IPS-NIHi7 (cell line): ENCODE results near the gene ZNF256.
A peak's percentile ranks its signal among the peaks of the same experiment; 100 is the strongest.

ENCODE experiments used
- DNase-seq: peaks from one replicate; pipeline ENCODE4 v3.0.0; 2012; ENCODE audit warnings: mixed read lengths; ENCODE audit errors: extremely low spot score

ZNF256 gene

DNA sequence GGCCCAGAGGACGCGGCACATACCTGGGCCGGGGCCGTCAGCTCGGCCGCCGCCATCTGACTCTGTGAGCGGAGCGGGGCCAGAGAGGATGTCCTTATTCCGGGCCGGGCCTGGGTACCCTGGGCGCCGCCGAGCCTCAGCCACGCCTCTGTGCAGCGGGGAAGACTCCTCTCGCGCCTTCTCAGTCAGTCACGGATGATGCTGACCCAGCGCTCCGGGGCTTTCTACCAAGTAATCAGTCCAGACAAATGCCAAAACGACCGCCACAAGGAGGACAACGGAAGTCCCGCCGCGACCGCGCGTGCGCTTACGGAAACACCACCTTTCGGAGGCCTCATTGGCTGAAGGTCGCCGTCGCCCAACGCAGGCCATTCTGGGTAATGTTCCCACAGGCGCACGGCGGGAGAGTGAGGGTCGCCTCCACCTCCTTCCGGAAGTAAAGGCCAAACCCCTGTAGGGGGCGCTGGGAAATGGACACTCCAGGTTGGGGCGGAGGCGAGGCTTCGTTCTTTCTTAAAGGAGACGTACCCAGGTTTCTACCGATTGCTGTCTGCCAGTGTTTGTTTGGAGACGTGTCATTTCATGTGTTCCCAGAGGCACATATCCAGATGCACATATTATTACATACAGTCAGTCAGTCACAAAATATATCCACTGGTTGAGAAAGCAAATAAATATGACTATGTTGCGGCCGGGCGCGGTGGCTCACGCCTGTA is at the start of gene ZNF256:
Gene ZNF256 (minus strand): TSS at position 288 of the 716 bp plus-strand sequence. CDS start 232 bp downstream, at position 56.
- DNase-seq: peak; percentile 99

DNA sequence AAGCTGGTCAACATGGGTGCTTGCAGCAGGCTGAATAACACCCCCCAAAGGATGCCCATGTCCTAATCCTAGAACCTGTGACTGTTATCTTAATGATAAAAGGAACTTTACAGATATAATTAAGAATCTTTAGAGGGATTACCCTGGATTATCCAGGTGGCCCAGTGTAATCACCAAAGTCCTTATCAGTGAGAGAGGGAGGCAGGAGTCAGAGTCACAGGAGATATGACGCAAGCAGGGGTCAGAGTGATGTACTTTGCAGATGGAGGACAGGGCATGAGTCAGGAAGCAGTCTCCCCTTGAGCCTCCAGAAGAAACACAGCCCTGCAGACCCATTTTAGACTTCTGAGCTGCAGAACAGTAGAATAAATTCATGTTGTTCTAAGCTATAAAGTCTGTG is 45.3 kb upstream of the ZNF256 start:
- no peak for DNase-seq

DNA sequence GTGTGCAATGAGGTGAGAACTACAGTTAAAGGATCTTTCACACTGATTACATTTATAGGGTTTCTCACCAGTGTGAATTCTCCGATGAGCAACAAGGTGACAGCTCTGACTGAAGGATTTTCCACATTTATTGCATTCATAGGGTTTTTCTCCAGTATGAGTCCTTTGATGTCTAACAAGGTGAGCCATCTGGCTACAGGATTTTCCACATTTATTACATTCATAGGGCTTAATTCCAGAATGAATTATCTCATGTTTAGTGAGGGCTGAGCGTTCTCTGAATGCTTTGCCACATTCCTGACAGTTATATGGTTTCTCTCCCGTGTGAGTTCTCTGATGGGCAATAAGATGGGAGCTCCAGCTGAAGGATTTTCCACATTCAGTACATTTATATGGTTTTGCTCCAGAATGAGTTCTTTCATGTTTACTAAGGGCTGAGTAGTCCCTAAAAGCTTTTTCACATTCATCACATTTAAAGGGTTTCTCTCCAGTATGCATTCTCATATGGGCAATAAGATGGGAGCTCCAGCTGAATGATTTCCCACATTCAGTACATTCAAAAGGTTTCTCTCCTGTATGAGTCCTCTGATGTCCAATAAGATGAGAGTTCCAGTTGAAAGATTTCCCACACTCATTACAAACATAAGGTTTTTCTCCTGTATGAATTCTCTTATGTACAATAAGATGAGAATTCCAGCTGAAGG is 31.2 kb upstream of the ZNF256 start:
- DNase-seq: no peak

DNA sequence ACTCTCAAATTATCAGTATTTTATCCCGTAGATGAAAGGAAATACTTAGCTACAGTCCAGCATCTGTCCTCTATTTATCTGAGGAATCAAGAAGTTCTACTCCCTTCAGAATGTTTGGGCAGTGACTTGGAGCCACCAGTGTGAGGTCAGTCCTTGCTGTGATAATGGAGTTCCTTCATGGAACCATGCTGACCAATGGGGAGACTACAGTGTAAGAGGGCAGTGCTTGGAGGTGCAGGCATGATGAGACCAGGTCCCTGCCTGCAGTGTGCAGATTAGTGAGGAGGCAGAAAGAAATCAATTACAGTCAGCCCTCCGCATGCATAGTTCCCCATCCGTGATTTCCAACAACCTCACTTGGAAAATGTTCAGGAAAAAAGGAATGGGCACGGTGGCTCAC is 26.9 kb upstream of the ZNF256 start, which contains the start of gene C19orf18:
Gene C19orf18 (minus strand): TSS at position 101 of the 400 bp plus-strand sequence. CDS start 102 bp downstream, outside the sequence.
- no peak for DNase-seq

DNA sequence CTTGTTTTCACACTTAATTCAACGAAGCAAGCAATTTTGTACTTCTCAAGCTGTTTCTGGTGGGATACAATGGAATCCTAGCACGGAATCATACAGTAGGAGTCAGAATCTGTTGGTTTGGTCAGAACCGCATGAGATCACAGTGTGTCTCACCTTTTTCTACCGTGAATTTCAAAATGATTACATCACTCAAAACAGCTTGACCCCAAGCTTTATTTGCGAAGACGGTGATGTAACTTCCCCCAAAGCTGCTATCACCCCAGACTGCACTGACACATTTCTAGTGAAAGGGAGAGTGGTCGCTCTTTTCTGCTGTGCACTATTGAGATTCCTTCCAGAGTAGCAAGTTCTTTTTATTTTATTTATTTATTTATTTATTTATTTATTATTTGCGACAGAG is 17.3 kb upstream of the ZNF256 start:
- DNase-seq: no peak

DNA sequence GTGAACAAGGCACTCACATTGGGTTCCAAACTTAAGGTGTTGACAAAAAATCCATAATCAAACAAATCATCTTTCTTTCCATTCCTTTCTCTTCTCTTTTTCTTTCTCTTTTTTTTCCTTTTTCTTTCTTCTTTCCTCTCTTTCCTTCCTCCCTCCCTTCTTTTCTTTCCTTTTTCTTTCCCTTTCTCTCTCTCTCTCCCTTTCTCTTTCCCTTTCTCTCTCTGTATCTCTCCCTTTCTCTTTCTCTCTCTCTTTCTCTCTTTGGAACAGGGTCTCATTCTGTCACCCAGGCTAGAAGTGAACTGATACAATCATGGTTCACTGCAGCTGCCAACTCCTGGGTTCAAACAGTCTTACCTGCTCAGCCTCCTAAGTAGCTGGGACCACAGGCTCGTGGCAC is 14.3 kb upstream of the ZNF256 start:
- DNase-seq: no peak

DNA sequence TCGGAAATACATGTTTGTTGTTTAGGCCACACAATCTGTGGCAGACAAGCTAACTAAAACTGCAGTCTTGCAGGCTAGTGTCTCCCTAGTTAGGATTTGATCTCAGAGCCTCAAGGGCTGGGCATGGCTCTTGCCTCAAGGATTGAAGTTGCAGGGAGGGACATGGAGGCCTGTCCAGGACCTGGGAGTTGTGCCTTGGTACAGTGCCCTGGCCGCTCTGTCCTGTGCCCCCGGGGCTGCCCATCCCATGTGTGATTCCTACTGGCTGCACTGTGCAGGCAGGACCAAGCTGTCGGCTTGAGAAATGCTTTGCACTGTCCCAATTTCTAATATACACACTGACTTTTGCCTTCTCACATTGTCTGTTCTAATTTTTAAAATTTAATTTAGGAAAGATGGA is 7.5 kb upstream of the ZNF256 start:
- no peak for DNase-seq

DNA sequence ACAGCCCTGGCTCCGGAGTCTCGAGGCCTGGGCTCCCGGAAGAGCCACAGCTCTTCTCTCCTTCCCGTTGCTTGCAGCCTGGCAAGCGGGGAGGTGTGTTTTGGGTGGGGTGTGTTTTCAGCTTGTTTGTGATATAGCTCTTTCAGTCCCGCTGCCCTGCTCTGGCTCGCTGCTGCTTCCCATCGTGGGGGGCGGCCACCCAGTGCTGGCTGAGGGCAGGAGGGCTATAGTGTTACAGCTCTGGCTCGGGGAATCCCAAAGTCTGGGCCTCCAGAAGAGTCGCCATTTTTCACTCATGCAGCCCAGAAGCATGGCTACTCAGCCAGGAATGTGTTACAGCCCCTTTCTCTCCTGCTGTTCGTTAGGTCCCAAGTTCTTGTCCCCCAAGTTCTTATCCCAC is 2.2 kb upstream of the ZNF256 start:
- DNase-seq: no peak

DNA sequence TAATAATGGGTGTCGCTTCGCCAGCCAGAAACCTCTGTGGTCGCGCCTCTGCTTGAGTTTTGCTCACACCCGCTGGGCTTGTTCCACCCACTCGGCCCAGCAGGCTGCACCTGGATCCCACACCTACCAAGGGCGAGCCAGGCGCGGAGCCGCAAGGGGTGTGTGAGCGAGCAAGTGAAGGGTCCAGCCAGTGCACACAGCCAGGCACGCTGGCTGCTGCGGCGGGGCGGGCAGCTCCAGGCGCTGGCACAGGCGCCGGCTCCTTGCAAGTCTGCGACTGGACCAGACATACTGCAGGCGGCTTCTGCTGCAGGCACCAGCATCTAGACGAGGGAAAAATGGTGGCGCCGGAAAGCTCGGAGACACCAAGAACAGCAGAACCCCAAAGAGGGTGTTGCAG is 1.8 kb upstream of the ZNF256 start:
- no peak for DNase-seq

DNA sequence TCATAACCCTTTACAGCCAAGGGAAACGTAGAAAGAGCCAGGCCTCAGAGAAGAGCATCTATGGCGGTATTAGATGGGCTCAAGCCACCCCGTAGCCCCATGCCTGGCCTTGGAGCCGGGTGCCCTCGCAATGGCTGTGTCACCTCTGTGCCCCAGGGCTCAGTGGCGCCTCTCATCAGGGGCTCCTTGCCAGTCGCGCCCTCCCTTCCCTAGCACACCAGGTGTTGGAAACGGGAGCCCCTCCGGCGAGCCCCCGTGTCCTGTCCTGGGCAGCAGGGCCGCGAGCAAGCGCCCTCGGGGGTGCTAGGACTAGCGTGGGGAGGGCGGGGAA is 453 bp downstream of the ZNF256 start:
- DNase-seq: no peak

DNA sequence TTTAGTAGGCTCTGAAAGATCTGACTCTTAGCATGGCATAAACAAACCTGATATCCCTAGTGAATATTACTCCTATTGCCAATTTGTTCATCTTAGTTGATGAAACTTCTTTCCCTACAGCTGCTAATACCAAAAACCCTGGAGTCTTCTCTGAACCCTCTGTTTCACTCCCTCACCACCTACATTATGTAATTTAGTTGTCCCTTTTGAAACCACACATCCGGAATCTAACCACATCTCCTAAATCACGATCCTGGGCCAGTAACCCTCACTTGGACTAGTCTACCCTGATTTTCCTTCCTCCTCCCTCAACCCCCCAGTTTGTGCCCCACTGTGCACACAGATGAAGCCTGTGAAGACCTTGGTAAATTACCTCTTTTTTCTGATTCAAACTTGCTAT is 1.2 kb downstream of the ZNF256 start:
- DNase-seq: no peak

DNA sequence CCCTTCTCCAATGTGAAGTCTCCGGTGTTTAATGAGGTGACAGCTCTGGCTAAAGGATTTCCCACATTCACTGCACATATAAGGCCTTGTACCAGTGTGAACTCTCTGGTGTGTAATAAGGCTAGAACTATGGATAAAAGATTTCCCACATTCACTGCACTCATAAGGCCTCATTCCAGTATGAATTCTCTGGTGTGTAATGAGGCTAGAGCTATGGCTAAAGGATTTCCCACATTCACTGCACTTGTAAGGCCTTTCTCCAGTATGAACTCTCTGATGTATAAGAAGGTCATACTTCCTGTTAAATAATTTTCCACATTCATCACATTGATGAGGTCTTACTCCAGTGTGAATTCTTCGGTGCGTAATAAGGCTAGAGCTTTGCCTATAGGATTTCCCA is 5.9 kb downstream of the ZNF256 start:
- DNase-seq: no peak

DNA sequence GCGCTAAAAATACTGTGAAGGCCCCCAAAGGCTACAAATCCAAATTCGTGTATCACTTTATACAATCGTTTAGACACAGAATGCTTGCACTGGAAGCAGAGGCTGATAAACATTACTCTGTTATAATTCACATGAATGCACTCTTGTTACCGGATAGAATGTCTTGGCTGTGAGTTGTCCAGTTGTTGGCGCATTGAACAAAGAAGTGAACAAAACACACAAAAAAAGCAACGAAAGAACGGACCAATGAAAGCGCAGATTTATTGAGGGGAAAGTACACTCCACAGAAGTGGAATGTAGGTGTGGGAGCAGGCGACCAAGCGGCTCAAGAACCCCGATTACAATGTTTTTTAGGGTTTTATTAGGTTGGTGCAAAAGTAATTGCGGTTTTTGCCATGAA is 11.8 kb downstream of the ZNF256 start:
- DNase-seq: no peak

DNA sequence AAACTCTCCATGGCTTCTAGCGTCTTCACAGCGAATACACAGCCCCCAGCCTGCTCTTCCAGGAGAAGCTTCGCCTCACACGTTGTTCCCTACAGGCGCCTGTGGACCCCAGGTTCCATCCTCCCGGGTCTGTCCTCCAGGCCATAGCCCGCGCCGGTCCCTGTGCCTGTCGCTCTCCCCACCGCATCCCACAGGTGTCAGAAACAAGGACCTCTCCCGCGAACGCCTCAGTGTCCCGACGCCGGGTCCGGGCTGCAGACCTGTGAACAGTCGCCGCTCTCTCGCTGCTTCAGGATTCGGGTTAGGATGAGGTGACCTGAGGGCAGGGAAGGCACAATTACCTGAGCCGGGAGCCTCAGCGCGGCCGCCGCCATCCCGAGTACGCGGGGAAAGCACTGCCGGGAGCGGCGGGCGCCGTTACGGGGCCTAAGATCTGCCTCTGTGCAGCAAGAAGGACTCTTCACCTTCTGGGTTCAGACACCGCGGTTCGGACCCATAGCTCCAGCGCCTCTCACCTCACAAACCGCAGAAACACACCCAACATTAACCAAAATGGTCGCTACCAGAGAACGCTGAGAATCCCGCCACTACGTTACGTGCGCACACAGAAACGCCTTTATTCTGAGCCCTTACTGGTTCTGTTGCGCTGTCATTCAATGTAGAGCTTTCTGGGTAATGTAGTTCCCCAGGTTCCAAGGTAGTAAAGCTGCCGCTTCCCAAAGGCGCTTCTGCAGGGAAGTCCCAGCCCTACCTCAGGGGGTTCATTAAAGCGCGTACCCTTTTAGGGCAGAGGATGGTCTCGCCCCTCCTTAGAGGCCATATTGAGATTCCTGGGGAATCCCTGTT is 12.5 kb downstream of the ZNF256 start, which contains the start of gene ZNF418:
Gene ZNF418 (minus strand): TSS at position 583 of the 846 bp plus-strand sequence. CDS start 1,580 bp downstream, outside the sequence.
- DNase-seq: peak; percentile 82

DNA sequence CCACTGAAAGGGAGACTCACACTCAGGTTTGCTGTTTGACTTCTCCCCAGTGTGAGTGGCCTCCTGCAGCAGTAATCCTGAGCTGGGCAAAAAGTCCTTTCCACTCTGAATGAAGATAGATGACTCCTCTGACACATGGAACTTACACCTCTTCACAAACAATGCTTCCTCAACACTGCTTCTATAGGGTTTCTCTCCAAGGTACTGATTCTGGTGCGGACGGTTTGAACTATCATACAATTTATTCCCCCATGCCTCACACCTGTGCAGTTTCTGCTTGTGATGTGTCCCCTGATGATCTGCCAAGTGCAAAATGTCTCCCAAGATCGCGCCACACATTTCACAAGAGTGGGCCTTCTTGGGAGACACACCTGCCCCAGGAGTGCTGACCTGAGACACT is 19.9 kb downstream of the ZNF256 start:
- DNase-seq: no peak

DNA sequence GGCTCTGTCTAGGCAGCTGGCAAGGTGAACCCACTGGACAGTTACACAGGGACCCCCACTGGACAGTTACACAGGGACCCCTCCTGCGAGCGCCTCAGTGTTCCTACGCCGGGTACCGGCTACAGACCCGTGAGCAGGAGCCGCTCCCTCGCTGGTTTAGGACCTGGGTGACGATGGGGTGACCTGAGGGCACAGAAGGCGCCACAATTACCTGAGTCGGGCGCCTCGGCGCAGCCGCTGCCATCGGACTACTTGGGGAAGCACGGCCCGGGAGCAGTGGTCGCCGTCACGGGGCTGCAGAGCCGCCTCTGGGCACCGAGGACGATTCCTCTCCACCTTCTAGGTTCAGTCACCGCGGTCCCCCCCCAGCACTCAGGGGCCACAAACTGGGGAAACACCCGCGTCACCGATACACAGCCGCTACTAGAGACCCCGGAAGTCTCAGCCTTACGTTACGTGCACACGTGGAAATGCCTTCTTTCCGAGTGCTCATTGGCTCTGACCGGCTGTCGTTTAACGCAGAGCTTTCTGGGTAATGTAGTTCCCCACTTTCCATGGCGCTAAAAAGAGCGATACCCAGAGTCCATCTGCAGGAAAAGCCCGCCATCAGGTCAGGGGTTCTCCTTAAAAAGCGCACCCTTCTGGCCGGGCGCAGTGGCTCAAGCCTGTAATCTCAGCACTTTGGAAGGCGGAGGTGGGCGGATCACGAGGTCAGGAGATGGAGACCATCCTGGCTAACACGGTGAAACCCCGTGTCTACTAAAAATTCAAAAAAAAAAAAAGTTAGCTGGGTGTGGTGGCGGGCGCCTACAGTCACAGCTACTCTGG is 31.1 kb downstream of the ZNF256 start, which contains the start of gene ZNF417:
Gene ZNF417 (minus strand): TSS at position 425 of the 828 bp plus-strand sequence. CDS start 181 bp downstream, at position 244.
- DNase-seq: peak; percentile 95

DNA sequence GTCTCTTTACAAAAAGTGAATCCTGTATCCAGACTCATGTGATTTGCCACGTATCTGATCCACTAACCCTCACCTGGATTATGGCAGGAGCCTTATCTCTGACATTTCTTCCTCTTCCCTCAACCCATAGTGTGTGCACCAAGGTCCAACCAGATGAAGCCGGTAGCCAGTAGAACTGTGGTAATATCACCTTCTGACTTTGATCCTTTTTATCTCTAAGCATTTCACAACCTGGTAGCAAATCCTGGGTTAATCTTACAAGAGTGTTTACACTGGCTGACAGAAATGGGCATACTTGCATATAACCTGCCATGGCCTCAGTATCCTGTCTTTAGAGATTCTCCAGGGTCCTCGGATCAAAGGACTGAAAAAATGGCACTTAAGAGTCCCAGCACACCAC is 33.0 kb downstream of the ZNF256 start:
- DNase-seq: no peak

DNA sequence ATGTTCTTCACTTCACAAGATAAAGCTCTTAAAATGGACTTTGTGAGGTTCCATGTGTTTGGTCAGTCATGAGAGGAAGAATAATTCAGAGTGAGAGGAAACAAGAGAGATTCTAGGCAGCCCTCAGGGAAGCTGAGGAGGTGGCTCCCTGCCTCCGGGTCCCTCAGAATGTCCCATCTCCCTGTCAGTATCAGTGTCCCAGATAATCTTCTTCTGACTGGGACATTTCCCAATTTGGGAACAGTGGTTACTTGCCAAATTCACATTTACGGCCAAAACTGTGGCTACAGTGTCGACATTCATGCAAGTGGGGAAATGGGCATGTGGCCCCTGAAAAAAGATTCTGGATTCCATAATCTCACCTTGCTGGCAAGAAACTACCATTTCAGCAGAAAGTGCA is 40.1 kb downstream of the ZNF256 start:
- no peak for DNase-seq

DNA sequence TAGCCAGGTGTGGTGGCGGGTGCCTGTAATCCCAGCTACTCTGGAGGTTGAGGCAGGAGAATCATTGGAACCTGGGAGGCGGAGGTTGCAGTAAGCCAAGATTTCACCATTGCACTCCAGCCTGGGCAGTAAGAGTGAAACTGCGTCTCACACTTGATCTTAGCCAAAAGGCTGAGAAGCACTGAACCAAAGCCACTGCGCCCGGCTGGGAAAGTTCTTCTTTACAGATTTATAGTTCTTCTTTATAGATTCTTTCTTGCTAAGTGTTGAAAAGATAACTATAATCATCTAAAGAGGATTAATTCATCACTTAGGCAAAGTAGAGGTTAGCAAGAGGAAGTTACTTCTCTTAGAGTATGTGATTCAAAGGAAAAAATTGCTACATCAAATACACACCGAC is 42.2 kb downstream of the ZNF256 start:
- DNase-seq: no peak

DNA sequence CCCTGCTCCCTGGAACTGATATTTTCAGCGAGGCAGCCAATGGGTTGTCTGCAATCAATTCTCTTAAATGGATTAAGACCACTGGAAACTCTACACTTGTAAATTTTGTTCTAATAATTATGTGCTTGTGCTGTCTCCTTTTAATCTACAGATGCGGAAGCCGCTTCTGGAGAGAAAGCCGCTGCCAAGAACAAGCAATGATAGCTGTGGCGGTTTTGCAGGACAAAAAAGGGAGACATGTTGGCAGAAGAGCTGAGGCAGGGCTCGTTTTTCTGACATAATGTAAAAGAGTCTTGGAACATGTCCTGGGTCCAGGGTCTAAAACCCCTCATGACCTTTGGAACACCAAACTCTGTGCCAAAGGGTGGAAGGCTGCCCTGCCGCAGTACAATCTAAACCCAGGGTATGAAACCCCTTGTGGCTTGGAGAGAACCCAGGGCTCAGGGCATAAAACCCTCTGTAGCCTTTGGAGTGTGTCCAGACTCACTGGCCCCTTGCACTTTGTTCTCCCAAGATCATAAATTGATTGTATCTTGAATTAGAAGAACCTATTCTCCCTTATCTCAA is 43.8 kb downstream of the ZNF256 start:
- no peak for DNase-seq

DNA sequence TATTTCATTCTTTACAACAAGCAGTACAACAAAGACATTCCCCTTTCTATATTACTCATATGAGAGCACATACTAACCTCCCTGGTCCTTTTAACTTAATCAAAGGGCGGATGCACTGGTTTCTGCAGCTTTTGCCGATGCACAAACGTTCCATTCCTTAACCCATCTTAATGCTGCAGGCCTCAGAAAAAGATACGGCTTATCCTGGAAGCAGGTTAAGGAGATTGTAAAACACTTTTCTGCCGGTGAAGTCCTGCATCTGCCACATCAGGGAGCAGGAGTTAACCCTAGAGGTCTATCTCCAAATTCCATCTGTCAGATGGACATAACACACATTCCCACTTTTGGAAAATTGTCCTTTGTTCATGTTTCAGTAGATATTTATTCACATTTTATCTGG is 47.2 kb downstream of the ZNF256 start:
- no peak for DNase-seq
